ENCODE results near the gene EXOC7.

DNA sequence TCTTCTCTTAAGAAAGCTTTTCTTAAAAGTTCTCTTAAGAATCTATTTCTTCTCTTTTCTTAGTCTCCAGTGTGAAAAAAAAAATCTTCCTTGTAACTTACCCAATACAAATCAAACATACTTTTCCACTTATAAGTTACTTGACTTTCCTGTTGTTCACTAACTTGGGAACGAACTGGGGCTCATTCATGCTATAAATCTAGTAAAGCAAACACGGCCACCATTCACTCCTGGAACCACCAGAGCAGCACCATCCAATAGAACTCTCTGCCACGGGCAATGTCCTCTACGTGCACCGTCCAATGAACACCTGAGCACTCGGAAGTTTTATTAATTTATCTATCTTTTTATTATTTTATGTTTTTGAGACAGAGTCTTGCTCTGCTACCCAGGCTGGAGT, 52.0 kb downstream of the EXOC7 start:
- TF ChIP-seq CTCF (IDR thresholded peaks at IDR 0.05) (no peak), ZFX (IDR thresholded peaks at IDR 0.05; ENCODE audit: borderline replicate concordance) (no peak)

All from 22Rv1 (cell line).